ENCODE measurements around the gene DNASE1L2. TPM values are rescaled to one million over a fixed set of nuclear protein-coding genes. Genes with fewer than 3 reads are reported as not detected.

DNASE1L2 gene
- total and polyA plus RNA-seq, 2 of the 8 experiments (the other 6 are each of a cell fraction or from before 2014, with no cell fraction given), result 0.35 to 0.97 TPM

DNA sequence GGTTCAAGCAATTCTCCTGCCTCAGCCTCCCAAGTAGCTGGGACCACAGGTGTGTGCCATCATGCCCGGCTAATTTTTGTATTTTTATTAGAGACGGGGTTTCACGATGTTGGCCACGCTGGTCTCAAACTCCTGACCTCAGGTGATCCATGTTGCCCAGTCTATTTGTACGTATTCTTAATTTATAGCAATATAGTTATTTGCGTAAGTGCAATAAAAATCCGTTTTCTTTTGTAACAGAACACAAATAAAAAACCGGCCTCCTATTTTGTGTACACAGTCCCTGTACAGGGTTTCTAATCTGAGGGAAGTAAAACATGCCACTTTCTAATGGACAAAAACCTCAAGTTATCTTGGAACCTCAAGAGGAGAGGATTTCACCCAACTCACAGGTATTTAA lies 24.0 kb downstream of the DNASE1L2 start:
- FAIRE-seq, result no peak
- Histone ChIP-seq H4K20me1 (replicated peaks in 1 of 2; ENCODE audit: control insufficient read depth in 1 of 2, insufficient read depth in 2 of 2, low read length in 2 of 2) (peaks cover 26 to 37% of the 10 kb centered on the region in 2 experiments), H4K91ac (replicated peaks; ENCODE audit: insufficient read length, low read length) (no peak overlapping the region), H3K4me3 (ENCODE audit: extremely low read depth in 1 of 4, insufficient read depth in 2 of 4, low read depth in 3 of 4, low read length in 4 of 4) (no peak overlapping the region), H3K36me3 (ENCODE audit: control insufficient read depth in 2 of 4, insufficient read depth in 4 of 4, low read length in 3 of 4) (peaks cover 53 to 85% (median 70%) of the 10 kb centered on the region in 4 experiments), H3K9ac (replicated peaks in 1 of 4; ENCODE audit: extremely low read depth in 1 of 4, low read depth in 3 of 4, low read length in 3 of 4) (no peak overlapping the region), H3K4ac (replicated peaks; ENCODE audit: insufficient read length, low read depth, low read length) (no peak overlapping the region), H4K5ac (ENCODE audit: insufficient read length, low read depth, low read length) (no peak overlapping the region), H2BK5ac (ENCODE audit: low read depth, low read length) (no peak overlapping the region), H2BK12ac (ENCODE audit: low read depth, low read length) (no peak overlapping the region), H3K79me2 (ENCODE audit: control insufficient read depth in 1 of 2, insufficient read depth in 2 of 2, low read length in 2 of 2) (peaks cover 28 to 58% of the 10 kb centered on the region in 2 experiments), H3K27ac (ENCODE audit: low read depth, low read length) (no peak overlapping the region), H2AK5ac (ENCODE audit: low read depth, low read length) (no peak overlapping the region), H3K18ac (ENCODE audit: extremely low read depth, low read length) (no peak overlapping the region), H2AFZ (ENCODE audit: low read length) (no peak overlapping the region), H3K4me2 (ENCODE audit: insufficient read depth in 1 of 2, low read depth in 2 of 2, low read length in 2 of 2) (no peak overlapping the region), H3K23ac (ENCODE audit: insufficient read length) (no peak overlapping the region), H3K9me3 (ENCODE audit: insufficient read depth in 2 of 2, low read depth in 1 of 2, low read length in 1 of 2) (no peaks in the 10 kb centered on the region), H2BK20ac (ENCODE audit: low read length) (no peak overlapping the region), H3K27me3 (replicated peaks in 1 of 4; ENCODE audit: control insufficient read depth in 3 of 4, extremely low read depth in 1 of 4, insufficient read depth in 3 of 4, low read length in 3 of 4) (no peaks in the 10 kb centered on the region), H3K79me1 (ENCODE audit: low read depth, low read length) (peaks cover 9% of the 10 kb centered on the region), H3K23me2 (ENCODE audit: low read depth, low read length) (0 out of 2 replicates have a peak, but pooled peaks cover 2% of the 10 kb centered on the region), H3K14ac (ENCODE audit: insufficient read length) (no peak overlapping the region), H3K4me1 (replicated peaks in 1 of 4; ENCODE audit: control insufficient read depth in 3 of 4, insufficient read depth in 4 of 4, low read length in 3 of 4) (no peaks in the 10 kb centered on the region), H2BK120ac (replicated peaks; ENCODE audit: low read depth, low read length) (no peak overlapping the region), H3K56ac (replicated peaks; ENCODE audit: insufficient read length, low read depth, low read length) (no peak overlapping the region), H4K8ac (ENCODE audit: extremely low read depth, insufficient read depth, low read length) (no peak overlapping the region), H2BK15ac (ENCODE audit: low read length) (no peak overlapping the region)
- POLR2A ChIA-PET (ENCODE audit: partially characterized antibody), result interaction anchor here (1.5 to 13.9 kb wide), 4 partner anchors 5 to 34 kb away, joined by 4 to 228 read pairs (median 204); partner anchors contain the start of genes DNASE1L2, ECI1 and RNPS1
- WGBS, 2 experiments (ENCODE audit: extremely low coverage in 1 of 2, insufficient coverage in 1 of 2, insufficient read length in 1 of 2, insufficient replicate concordance in 2 of 2, low coverage in 1 of 2, low lambda C conversion rate in 2 of 2, missing lambda C conversion rate in 1 of 2), result 99% methylated on average over 8 of the region's 8 CpGs; no CpG with 5 or more reads in 1 of the 2 experiments
- no peak for DNase-seq (ENCODE audit: low read depth in 1 of 2, low spot score in 2 of 2)
- CTCF ChIA-PET (ENCODE audit: partially characterized antibody), result interaction anchor here (2.0 kb wide), 1 partner anchor 18 kb away, joined by 9 read pairs; no protein-coding TSS in a partner anchor
- no peak for TF ChIP-seq CEBPB (IDR thresholded peaks at IDR 0.05; ENCODE audit: low read depth, low read length)

Data from H1 (cell line).